HG03280 (cell line): ENCODE measurements around the gene CAMTA2.
"Not testable (repeated sequence)": the region's sequence is repeated elsewhere in the genome, so short reads cannot be mapped to it uniquely, and the experiment has no call there.

ENCODE experiments used
- ATAC-seq: cut with Tn5 transposase; IDR thresholded peaks from one replicate; pipeline ENCODE4 v1.9.1; 2021; ENCODE audit warnings: mild to moderate bottlenecking, moderate library complexity; ENCODE audit not compliant: unreplicated experiment

CAMTA2 gene

GRCh38 chr17:4986951-4987766 lies at the start of gene CAMTA2:
Gene CAMTA2, minus strand, starts transcription at chr17:4987675. Its CDS starts 1,453 bp downstream, at chr17:4986222.
- peak; percentile 67 for ATAC-seq

- ATAC-seq, result no peak
Observed at GRCh38 chr17:5035315-5035714, 47.8 kb upstream of the CAMTA2 start, which contains the start of gene SLC52A1. Gene SLC52A1, minus strand, starts transcription at chr17:5035426. Its CDS starts 820 bp downstream, at chr17:5034606.

GRCh38 chr17:5034651-5035050 lies 47.2 kb upstream of the CAMTA2 start:
- ATAC-seq, result no peak

DNA sequence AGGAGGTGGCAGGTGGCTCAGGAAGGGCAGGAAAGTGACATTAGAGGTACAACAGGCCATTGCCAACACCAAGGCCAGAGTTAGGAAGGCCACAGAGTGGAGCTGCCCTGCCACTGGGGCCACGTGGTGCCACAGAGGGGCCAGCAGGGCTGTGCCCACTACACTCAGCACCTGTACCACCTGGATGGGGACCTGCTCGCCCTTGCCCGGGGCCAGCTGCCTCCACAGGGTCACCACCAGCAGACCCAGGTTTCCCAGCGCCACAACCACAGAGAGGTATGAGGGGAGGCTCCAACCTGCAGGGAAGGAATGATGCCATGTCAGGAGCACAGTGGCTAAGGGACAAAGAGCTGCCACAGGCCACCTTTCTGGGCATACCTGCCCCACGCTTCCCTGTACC lies 46.6 kb upstream of the CAMTA2 start:
- ATAC-seq, result no peak

GRCh38 chr17:5033352-5034015 lies 46.0 kb upstream of the CAMTA2 start:
- no peak for ATAC-seq

DNA sequence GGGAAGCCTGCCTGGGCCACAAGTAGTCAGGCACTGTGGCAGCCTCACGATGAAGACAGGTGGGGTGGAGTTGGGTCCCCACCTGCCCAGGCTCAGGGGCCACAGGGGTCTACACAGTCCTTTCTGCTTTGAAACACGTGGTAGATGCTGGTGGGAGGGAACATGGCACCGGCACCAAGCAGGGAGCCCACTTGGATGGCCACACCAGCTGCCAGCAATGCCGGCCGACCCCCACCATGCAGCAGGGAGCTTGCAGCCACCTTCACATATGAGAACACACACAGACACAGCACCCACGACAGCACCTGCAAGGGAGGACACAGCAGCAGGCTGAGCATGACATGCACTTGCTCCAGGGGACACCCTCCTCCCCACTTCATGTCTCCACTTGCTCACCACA lies 45.4 kb upstream of the CAMTA2 start:
- no peak for ATAC-seq

GRCh38 chr17:5031365-5032082 lies 44.0 kb upstream of the CAMTA2 start:
- ATAC-seq, result peak; percentile 70

- ATAC-seq, result not testable (repeated sequence)
Observed at GRCh38 chr17:5030168-5030567, 42.7 kb upstream of the CAMTA2 start.

- no peak for ATAC-seq
Observed at GRCh38 chr17:5027916-5028315, 40.4 kb upstream of the CAMTA2 start.

DNA sequence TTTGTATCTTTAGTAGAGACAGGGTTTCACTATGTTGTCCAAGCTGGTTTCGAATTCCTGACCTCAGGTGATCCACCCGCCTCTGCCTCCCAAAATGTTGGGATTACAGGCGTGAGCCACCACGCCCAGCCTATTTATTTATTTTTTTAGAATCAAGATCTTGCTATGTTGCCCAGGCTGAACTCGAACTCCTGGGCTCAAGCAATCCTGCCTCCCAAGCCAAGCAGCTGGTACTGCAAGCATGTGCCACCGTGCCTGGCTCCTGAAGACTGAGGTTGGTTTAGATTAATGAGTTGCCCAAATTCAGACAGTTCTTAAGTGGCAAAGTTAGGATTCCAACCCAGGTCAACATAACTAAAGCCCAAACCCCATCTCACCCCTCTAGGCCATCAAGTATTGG lies 39.8 kb upstream of the CAMTA2 start:
- no peak for ATAC-seq

- ATAC-seq, result no peak
Observed at GRCh38 chr17:5024604-5025003, 37.1 kb upstream of the CAMTA2 start.

- no peak for ATAC-seq
Observed at GRCh38 chr17:5023588-5024147, 36.2 kb upstream of the CAMTA2 start.

GRCh38 chr17:5022171-5022711 lies 34.8 kb upstream of the CAMTA2 start:
- ATAC-seq, result no peak

- no peak for ATAC-seq
Observed at GRCh38 chr17:5020502-5021023, 33.1 kb upstream of the CAMTA2 start.

DNA sequence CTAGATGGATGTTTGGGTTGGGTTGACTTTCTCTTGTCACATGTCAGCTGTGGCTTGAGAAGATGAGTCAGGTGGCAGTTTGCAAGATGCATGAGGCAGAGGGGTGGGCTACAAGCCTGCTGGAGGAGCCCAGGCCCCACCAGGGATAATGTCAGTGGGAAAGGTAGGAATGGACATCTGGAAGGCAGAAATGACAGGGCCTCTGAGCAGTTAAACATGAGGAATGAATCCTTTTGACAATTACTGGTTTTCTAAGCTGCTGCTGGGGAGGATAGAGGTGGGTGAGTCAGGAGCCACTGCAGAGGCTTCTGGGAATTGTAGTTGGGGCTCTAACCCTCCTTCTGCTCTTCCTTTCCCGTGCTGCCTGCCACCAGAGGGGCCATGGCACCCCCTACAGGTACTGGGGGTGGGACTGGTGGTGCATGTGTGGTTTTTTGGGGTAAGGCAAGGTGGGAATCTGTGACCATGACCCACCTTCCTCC lies 32.0 kb upstream of the CAMTA2 start:
- no peak for ATAC-seq

GRCh38 chr17:5014357-5014756 lies 26.9 kb upstream of the CAMTA2 start:
- no peak for ATAC-seq

DNA sequence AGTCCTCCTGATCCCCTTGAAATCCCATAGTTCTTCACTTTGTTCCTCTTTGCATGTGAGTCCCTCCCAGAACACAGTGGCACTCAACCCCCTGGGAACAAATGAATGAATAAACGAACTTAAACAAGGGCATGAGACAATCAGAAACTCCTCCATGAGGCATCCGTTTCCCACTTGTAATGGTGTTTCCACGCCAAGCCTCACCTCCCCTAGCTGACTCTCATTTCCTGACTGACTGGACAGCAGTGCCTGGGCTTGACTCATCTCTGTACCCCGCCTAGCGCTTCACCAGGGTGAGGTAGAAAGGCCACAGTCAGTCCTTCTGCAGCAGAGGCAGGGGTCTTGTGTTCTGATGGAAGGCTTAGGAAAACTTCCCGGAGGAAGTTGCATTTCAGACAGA lies 24.5 kb upstream of the CAMTA2 start:
- ATAC-seq, result no peak

DNA sequence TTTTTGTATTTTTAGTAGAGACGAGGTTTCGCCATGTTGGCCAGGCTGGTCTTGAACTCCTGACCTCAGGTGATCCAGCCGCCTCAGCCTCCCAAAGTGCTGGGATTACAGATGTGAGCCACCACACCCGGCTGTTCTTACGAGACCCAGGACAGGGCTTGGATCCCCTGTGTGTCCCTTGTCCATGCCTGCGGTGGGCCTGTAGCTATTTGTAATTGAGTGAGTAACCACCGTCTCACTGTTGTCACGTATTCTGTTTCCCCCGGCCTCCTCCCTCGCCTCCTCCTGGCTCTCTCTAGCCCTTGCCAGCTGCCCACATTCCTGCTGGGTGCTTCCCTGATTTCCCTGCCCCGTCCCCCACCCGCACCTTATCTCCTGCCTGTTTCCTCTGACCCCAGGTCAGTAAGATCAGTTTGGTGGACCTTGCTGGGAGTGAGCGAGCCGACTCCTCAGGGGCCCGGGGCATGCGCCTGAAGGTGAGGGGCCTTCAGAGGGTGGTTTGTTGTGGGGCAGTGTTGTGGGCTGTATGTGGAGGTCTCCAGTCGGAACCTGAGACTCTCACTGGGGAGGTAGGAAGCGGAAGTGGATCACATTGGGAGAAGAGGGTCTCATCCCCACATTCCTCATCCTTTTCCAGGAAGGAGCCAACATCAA lies 15.9 kb upstream of the CAMTA2 start:
- ATAC-seq, result no peak

- ATAC-seq, result no peak
Observed at GRCh38 chr17:5002121-5002788, 14.8 kb upstream of the CAMTA2 start.

DNA sequence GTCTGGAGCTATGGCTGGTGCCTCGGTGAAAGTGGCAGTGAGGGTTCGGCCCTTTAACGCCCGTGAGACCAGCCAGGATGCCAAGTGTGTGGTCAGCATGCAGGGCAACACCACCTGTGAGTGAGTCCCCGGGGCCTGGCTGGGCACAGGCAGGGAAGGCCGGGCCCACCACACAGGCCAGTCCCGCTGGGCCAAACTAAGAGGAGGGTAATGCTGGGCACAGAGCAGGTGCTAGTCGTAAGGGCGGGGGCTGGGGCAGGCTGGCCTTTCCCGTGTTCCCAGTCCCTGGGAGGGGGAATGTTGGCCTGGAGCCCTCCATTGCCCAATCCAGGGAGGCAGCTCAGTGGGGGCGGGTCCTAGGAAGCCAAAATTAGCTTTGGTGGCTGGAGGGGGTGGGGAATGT lies 12.8 kb upstream of the CAMTA2 start:
- ATAC-seq, result no peak
